ENCODE results near the gene KIAA1217.
"Not testable (repeated sequence)": the region's sequence is repeated elsewhere in the genome, so short reads cannot be mapped to it uniquely, and the experiment has no call there.

The KIAA1217 gene

DNA sequence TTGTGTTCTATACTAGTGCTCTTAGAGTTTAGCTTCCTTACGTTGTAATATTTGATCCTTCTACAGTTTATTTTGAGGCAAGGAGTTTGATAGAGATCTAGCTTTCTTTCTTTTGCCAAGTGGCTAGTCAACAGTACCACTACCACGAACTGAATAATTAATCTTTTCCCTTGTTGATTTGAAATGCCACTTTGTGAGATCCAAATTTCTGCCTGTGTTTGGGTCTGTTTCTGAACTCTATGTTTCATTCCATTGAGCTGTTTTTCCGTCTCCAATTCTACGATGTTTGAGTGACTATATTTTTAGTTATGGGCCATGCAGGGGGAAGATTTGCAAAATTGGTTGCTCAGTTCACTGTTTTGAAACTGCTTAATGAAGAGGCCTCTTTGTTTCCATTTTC, 134.7 kb downstream of the KIAA1217 start:
- DNase-seq: no peak

DNA sequence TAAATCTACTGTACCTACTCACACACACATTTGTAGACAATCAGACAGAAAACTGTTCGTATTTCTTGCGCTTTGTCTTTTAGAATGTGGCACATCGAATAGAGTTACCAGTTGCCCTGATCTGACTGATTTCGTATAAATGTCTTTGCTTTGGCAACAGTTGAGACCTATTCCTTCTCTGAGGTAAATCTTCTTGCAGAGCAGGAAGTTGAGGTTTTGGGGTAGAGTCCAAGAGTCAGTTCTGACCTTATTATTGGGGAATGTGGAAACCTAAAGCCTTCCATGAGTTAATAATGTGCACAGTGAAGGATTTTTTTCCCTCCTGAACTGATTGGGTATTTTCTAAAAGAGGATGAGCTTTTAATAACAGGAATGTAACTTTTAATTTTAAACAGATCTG, 135.3 kb downstream of the KIAA1217 start:
- DNase-seq: no peak

DNA sequence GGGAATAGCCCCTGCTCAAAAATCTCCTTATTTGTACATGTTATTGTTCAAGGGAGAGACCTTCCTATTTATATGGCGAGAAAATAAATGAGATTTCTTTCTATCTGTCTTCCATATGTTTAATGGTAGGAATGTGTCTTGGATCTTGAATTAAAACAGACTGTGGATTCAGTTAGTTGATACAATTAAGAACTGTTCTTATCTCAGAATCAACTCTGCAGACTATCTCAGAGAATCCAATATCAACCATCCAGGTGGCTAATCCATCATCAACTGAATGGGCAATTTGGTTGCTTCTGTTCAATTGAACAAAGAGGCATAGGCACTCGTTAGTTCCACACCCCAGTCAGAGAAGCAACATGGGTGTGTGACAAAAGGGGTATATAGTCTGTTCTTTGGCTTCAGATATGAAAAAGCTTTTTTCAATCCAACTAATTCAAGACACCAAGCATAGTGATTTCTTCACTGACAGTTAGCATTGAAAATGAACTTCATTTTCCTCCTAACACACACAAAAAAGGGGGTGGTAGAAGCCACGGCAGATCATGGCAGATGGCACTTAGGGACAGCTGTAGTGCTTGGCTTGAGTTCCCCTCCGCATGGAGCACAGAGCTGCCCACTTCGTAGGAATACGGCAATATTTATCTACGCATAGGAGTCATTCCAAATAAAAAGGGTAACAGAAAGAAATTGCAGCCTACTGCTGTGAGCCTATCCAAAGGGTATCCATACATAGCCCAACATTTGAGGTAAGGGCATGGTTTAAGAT, 135.9 kb downstream of the KIAA1217 start:
- DNase-seq: no peak

GRCh38 chr10:24346877-24347519, 138.1 kb downstream of the KIAA1217 start:
- no peak for DNase-seq

DNA sequence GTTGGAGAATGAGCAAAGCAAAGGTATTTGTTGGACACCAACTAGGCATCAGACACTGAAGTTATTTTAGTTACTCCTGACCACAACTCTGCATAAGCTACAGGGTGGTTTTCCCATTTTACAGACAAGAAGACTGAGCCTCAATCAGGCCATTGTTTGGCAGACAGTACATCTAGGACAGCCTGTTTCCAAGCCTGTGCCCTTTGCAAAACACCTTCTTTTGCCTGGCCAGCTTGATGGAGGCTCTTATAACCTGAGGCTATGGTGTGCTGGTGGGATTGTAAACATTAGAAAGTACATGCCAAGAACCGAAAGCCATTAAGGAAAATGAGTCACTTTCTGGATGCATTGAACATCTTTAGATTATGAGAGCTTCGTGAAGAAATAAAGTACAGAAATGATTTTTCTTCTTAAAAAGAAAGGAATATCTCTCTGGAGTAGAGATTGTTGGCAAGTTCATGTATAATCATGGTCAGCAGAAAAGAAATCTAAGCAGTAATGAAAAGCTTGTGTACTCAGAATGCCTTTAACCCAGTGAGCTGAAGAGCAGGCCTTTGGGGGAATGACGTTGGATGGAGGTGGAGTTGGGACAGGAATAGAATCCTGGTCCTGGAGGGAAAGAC, 140.6 kb downstream of the KIAA1217 start:
- DNase-seq: no peak

DNA sequence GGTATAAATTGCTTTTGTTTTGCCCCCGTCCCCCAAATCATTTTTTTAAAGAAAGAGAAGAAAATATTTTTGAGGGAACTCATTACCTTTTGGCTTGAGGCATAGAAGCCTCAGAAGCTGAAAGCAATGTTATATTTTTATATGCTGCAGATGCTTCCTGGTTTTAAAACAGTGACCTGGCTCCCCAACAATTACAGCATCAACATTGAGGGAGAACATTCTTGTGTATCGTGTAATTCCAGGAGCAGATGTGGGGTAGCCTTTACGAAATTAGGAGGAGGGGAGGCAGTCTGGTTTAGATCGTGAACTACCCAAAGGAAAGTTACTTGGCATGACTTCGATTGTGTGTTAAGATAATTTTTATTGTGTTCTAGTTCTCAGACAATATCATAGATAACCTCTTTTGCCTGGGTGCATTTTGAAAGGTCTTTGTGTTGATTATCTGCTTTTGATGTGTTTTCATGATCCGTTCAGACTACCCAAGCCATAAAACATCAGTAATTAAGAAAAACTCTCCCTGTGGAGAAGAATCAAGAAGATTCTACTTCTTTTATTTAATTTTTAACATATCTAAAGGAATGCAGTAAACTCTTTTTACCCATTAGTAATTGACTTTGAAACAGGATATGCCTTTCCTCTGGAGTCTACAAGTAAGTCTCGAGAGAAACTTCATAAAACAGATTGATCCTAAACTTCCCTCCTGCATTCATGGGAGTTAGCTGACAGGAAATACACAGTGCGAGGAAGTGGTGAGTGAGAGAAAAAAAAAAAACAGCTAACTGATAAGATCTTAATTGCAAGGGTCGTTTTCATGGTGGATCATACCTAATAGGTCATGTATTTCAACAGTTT, 141.4 kb downstream of the KIAA1217 start:
- DNase-seq: no peak

- not testable (repeated sequence) for DNase-seq
These were observed 141.9 kb downstream of the KIAA1217 start for GRCh38 chr10:24350922-24351225.

DNA sequence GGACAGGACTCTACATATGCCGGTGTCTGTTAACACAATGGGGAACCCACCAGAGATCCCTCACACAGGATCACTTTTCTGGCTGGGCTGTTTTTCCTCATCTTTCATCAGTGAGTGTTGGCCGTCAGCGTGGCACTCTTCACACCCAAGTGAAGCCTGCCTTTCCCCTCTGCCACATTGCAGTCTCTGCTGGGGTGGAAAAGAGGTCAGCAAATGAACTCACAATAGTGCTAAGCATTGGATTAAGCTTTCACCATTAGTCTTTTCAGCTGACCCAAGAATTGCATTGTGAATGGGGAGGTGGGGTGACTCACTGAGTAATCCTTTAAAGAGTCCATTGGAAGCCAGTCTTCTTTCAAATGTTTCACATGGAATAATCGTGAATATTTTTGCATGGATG, 143.0 kb downstream of the KIAA1217 start:
- DNase-seq: no peak

DNA sequence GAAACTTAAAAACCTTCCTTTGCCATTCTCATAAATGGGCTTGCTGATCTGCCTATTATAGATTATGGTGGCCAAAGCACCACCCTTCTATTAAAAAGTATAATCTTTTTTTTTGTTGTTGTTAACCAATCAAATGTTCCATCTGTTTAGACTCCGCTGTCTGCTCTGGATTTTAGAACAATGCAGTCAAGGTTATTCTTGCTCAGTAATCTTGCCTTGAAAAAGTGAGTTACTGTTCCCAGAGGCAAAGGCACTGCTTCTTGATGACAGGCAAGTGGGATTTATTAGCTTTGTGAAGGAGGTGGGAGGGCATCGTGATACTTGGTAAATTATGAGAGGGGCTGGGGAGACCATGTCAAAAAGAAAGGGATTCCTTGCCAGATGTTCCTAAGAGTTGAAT, 143.5 kb downstream of the KIAA1217 start:
- no peak for DNase-seq

DNA sequence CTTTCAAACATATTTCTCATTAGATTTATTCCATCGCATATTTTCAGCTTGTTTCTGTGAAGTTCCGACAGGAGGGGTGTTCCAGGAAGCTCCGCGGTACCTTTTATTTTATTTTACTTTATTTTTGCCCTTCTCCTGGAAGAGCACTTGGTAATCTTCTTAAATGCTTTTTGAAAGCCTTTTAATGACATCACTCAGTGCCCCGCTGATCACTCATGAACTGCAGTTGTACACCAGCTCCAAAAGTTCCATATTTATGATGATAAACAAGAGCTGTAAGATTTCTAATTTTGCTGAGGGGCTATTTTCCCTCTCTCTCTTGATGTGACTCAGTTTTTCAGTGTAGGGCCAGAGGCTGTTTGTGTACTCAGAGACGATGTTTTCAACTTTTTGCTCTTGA, 144.4 kb downstream of the KIAA1217 start:
- no peak for DNase-seq

- no peak for DNase-seq
These were observed 146.2 kb downstream of the KIAA1217 start for GRCh38 chr10:24355056-24355688.

- no peak for DNase-seq
These were observed 148.5 kb downstream of the KIAA1217 start for GRCh38 chr10:24357344-24358004.

DNA sequence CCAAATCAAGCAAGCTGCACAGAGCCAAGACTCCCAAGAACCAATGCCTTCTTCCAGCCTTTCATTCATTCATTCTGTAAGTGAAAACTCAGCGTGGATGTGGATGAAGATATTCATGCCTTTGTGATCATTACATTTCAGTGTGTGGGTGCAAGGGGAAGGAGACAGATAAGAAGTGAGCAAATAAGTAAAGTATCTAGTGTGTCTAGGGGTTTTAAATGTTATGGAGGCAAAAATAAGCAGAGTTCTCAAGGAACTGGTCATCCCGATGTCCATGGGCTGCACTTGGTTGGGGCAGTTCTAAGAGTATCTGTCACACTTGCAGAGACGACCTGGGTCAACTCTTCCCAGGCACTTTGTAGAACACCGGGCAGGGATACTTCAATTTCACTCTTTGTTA, 149.1 kb downstream of the KIAA1217 start:
- no peak for DNase-seq

DNA sequence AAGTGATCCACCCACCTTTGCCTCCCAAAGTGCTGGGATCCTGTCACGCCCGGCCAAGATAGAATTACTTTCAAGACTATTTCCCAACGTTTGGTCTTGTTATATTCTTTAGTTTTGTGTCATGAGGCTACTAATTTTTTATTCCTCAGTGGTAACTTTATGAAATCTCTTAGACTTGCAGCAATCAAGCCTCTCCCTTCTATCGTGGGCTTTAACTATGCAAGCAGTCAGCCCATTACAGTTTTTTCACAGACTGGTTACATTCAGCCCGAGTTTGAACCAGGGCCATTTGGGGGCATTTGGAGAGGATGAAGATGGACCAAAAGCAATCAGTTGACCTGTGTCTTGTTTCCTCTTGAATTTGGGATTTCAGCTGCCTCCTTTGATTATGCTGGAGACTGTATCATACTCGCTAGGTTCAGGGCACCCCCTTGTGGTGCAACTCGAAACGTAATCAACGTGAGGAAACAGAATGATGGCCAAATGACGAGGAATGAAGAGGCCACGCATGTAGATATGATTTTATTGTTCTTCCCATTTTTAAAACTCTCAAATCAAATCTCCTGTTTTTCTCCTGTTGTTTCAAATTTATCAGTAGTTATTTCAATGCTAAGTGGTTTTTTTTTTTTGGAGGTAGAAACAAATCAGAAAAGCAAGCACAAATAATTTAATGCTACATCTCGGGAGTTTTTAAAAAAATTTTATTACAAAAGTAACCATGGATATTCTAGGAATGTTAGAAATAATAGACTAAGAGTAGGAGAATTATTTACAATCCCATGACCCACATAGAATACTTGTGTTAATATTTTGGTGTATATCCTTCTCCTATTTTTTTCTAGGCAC, 151.6 kb downstream of the KIAA1217 start:
- DNase-seq: no peak

- no peak for DNase-seq
These were observed 154.1 kb downstream of the KIAA1217 start for GRCh38 chr10:24363070-24363469.

DNA sequence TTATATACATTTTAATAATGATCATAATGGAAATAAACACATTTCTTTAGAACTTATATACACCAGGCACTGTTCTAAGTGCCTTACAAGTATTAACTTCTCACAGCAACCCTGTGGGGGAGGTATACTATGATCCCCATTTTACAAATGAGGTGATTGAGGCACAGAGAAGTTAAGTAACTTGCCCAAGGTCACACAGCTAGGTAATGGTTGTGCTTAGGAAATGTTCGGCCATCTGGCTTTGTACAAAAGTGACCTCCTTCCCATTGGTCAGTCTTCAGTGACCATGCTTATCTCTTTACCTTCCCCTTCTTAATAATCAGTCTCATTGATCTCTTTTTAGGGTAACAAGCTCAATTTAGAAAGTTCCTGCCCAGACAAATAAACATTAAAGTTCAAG, 158.8 kb downstream of the KIAA1217 start:
- DNase-seq: no peak

DNA sequence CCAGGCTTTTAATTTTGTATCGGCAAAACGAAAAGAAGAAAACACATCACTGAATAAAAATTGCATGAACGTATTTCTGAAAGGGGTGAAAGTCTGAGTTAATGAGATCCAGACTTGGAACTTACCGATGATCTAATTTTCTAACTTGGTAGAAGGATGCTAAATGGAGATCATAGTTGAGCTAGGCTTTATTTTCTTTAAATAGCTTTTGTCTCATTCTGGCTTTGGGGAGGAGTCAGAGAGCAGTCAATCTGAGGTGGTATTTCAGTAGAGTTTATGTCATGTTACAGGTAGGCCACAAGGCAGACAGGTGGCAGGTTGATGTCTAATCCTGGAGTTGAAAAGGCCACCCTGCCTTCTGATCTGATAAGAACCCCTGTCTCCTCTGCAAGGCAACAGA, 161.9 kb downstream of the KIAA1217 start:
- no peak for DNase-seq

DNA sequence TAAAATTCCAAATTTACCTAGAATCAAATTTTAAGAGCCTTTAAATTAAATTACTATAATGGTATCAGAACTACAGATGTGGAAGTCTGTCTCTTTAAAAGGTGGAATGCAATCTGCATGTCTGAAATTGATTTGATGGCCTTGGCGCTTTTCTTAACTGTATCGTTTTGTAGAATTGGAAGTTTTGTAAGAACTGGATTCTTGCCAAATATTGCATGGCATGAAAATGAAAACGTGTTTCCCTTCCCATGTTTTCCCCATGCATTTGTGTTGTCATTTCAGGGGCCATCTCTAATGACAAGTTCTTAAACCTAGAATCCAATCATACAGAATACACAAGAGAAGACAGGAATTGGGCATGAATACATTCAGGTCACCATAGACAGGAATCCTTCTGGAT, 162.5 kb downstream of the KIAA1217 start:
- no peak for DNase-seq

DNA sequence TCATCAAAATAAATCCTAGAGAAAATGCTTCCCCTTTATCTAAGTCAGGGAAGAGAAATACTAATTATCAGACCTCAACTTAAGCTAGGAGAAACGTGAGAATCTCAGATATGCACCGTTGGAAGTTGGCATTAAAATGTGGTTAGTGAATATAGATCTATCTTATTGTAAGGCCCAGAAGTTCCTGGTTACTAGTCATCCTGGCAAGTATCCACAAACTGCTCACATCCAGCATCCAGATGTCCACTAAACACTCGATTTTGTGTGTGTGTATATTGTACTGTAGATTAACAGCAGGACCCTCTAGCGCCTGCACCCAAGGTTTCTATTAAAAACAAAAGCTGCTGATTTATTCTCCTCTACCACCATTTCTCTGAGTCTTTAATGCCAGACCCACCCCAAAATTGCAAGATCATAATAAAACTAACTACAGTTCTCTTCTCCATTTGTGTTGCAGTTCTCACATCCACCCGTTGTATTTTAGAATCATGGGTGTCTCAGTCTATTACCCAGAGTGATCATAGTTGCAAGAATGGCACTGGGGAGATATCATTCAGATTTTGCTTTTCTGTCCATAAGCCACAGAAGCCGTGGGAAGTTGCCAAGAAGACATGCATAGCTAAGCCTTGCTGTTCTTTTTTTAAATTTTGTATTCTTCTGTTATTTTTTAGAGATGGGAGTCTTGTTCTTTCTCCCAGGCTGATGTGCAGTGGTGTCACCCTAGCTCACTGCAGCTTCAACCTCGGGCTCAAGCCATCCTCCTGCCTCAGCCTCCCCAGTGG, 165.4 kb downstream of the KIAA1217 start:
- no peak for DNase-seq

- DNase-seq: no peak
These were observed 166.6 kb downstream of the KIAA1217 start for GRCh38 chr10:24375510-24375909.

GRCh38 chr10:24376731-24377130, 167.8 kb downstream of the KIAA1217 start:
- DNase-seq: no peak
